ENCODE data around the gene TP53I11.

Gene TP53I11

DNA sequence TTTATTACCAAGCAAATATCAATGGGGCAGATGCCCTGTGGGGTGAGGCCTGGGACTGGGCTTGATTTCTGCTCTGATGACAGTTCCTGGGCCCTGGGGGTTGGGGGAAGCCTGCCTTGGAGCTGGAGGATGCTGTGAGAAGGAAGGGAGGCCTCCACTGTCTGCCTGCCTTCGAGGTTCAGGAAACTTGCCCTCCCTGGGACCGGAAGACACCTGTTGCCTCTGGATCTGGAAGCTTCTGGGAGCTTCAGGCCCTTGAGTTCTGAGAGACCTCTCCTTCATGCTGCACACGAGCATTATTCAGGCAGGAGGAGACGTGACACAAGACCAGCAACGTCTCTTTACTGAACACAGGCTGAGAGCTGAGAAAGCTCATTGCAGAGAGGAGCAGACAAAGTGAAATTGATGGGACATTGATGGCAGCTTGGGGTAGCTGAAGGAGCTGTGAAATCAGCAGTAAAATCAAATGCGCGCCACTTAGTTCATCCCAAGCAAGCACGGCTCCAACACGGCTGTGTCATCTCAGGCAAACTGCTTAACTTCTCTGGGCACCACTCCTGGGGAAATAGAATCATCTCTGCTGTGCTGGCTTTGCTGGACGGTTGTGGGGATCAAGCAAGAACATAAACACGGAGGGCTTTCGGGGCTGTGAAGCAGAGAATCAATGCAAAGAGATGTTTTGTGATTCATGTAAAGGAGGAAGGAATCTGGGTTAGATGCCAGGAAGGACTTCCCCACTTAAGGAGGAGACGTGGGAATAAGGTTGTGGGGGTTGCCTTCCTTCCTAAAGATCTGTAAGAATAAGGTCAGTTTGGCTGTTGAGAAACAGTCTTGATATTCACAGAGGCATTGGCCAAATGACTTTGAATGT lies 64.5 kb downstream of the TP53I11 start:
- no peak for DNase-seq (ENCODE audit: extremely low read depth, low read depth)
- TF ChIP-seq, protein P1, sequence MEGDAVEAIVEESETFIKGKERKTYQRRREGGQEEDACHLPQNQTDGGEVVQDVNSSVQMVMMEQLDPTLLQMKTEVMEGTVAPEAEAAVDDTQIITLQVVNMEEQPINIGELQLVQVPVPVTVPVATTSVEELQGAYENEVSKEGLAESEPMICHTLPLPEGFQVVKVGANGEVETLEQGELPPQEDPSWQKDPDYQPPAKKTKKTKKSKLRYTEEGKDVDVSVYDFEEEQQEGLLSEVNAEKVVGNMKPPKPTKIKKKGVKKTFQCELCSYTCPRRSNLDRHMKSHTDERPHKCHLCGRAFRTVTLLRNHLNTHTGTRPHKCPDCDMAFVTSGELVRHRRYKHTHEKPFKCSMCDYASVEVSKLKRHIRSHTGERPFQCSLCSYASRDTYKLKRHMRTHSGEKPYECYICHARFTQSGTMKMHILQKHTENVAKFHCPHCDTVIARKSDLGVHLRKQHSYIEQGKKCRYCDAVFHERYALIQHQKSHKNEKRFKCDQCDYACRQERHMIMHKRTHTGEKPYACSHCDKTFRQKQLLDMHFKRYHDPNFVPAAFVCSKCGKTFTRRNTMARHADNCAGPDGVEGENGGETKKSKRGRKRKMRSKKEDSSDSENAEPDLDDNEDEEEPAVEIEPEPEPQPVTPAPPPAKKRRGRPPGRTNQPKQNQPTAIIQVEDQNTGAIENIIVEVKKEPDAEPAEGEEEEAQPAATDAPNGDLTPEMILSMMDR (IDR thresholded peaks at IDR 0.05; ENCODE audit: low read depth, low read length, missing control alignments), result no peak
- H3K4me3 ChIP-seq (replicated peaks; ENCODE audit: low read depth, low read length), result no peak overlapping the region

DNA sequence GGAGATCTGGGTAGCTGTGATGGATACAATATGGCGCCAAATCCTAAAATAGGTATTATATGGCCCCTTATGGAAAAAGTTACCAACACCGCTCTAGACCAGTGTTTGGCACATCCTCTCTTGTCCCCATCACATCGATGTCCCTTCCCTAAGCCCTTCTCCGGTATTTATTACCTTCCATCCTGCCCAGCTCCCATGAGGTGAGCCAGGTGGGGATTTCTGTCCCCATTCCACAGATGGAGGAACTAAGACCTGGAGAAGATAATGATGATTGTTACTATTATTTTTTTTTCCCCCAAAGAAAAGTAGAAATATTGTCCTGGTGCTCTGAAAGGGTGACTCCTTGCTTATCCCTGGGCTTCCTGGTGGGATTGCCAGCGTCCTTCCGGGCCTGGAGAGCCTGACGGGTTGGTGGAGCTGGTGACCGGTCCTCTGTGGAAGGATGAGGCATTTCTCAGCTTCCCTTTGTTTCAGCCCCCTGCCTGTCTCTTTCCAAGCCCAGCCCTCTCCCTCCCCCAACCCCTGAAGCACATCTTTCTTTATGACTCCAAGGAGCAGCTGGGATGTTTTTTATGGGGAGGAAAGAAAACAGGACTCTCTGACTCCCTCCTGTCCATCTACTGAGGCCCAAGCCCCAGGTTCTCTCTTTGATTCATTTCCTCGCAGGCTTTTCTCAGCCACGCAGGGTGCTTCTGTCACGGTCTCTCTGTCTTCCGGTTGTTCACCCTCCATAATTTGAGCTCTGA lies 65.4 kb downstream of the TP53I11 start:
- DNase-seq (ENCODE audit: extremely low read depth, low read depth), result no peak
- TF ChIP-seq, protein P1 (IDR thresholded peaks at IDR 0.05; ENCODE audit: low read depth, low read length, missing control alignments), result no peak
- no peak overlapping the region for H3K4me3 ChIP-seq (replicated peaks; ENCODE audit: low read depth, low read length)

DNA sequence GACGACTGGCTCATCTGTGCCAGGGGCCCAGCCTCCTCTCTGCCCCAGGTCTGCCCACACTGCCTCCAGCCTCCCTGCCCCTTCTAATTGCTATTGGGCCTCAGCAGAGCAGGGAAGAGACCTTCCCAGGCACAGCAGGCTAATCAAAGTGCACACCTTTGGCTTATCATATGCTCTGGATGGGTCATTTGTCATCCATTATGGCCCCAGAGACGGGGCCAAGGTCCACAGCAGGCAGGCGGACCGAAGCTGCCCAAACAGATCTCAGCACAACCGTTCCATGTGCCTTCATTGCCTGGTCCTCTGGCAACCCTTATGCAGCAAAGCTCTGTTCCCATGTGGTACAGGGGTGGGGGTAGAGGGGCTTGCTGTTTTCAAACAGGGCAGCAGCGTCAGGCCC lies 66.6 kb downstream of the TP53I11 start:
- TF ChIP-seq, protein P1 (IDR thresholded peaks at IDR 0.05; ENCODE audit: low read depth, low read length, missing control alignments), result no peak
- no peak overlapping the region for H3K4me3 ChIP-seq (replicated peaks; ENCODE audit: low read depth, low read length)
- DNase-seq (ENCODE audit: extremely low read depth, low read depth), result no peak

DNA sequence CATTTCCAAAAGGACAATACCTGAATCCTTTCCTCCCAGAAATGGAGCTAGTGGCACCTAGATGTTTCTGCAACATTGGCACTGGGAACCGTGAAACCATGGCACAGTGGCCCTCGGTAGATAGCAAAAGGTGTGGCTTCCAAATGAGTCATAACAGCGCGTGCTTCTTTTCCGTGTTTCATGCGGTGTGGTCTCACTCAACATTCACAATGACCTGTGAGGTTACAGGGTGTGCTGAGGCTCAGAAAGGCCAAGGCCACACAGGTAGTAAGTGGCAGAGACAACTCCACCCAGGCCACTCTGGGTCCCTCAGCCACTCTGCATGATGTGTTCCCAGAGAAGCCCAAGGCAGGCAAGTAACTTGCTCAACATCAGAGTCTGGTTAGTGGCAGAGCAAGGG lies 67.4 kb downstream of the TP53I11 start:
- TF ChIP-seq, protein P1 (IDR thresholded peaks at IDR 0.05; ENCODE audit: low read depth, low read length, missing control alignments), result no peak
- no peak for DNase-seq (ENCODE audit: extremely low read depth, low read depth)
- no peak overlapping the region for H3K4me3 ChIP-seq (replicated peaks; ENCODE audit: low read depth, low read length)
